Transverse colon (tissue), 4 donors: ENCODE measurements around the gene LRP5. TPM values are rescaled to one million over a fixed set of nuclear protein-coding genes. Genes with fewer than 3 reads are reported as not detected.

ENCODE experiments used
- DNase-seq: peaks from one replicate; pipeline ENCODE4 v3.0.0-alpha.2; 2019
- H3K27ac ChIP-seq, 4 donors: fragments of 200-600 bp; sonication (generic); 2 replicates each; pipeline ENCODE4 v1.5.1; 2016 to 2018; ENCODE audit warnings: inconsistent platforms in 4 of 4
- H3K27me3 ChIP-seq: fragments of 200-600 bp; sonication (generic); 2 replicates; pipeline ENCODE4 v1.5.1; 2017; ENCODE audit warnings: inconsistent platforms
- H3K36me3 ChIP-seq, 4 donors: fragments of 200-600 bp; sonication (generic); 2 replicates each; pipeline ENCODE4 v1.5.1; 2017 to 2019; ENCODE audit warnings: inconsistent platforms in 4 of 4
- H3K4me1 ChIP-seq, 4 donors: fragments of 200-600 bp; sonication (generic); 2 replicates each; pipeline ENCODE4 v1.5.1; 2017 to 2020; ENCODE audit warnings: inconsistent platforms in 4 of 4
- H3K4me3 ChIP-seq, 4 donors: fragments of 200-600 bp; sonication (generic); 1 replicate in 1 of 4; 2 replicates in 3 of 4; pipeline versions ENCODE4 v1.5.1 to v1.6.1; 2017 to 2019; ENCODE audit warnings: inconsistent platforms in 4 of 4
- H3K9me3 ChIP-seq, 2 donors: fragments of 200-600 bp; sonication (generic); 2 replicates each; pipeline ENCODE4 v1.5.1; 2017 to 2019; ENCODE audit warnings: inconsistent platforms in 2 of 2
- EP300 ChIP-seq: sonication (generic); formaldehyde crosslinking; IDR thresholded peaks from one replicate; pipeline ENCODE4 v1.6.1; 2017; ENCODE audit warnings: antibody characterized with exemption, low read depth
- POLR2A ChIP-seq: fragments of 450-650 bp; IDR thresholded peaks from one replicate; pipeline ENCODE4 v1.6.1; 2016; ENCODE audit warnings: antibody characterized with exemption, mild to moderate bottlenecking, moderate library complexity
- POLR2AphosphoS5 ChIP-seq, 3 donors: sonication (generic); formaldehyde crosslinking; IDR thresholded peaks; one replicate each; pipeline ENCODE4 v1.6.1; 2016; ENCODE audit warnings: antibody characterized with exemption in 3 of 3
- WGBS, 2 donors: methylation state at CpG; one replicate each; pipeline ENCODE4 v1.1.5; 2018; ENCODE audit warnings: low coverage in 1 of 2; 5-methylcytosine and 5-hydroxymethylcytosine counted together
- in situ Hi-C, 4 donors: fragments of 200-750 bp; cut with MboI; loops; one replicate each; pipeline versions ENCODE4 v1.15.0 to v1.15.1; 2017; ENCODE audit warnings: low sequenced_read_pairs in 3 of 4, low pct_ligation_motif_present in 1 of 4, low pct_unique_long_range_greater_than_20kb in 1 of 4
- intact Hi-C: fragments of 100-400 bp; cut with DNase I; formaldehyde crosslinking; loops from one replicate; pipeline ENCODE4 v1.15.1; 2023; ENCODE audit warnings: low total_unique reads
- total RNA-seq, 4 donors: library from RNA; depleted of rRNA; stranded (reverse); fragments of >200 nt; gene quantifications; one replicate each; pipeline ENCODE4 v1.1.0, GENCODE V29; 2016
- TF ChIP-seq, protein P1 (sequence below), 5 experiments: fragments of 200-600 bp in 3 of 5; fragments of 450-650 bp in 2 of 5; sonication (generic) in 3 of 5; IDR thresholded peaks; 1 replicate in 2 of 5; 2 replicates in 3 of 5; pipeline ENCODE4 v1.5.1; 2016 to 2017; ENCODE audit warnings: antibody characterized with exemption in 5 of 5, inconsistent platforms in 3 of 5, mild to moderate bottlenecking in 2 of 5, moderate library complexity in 1 of 5

The LRP5 gene
- total RNA-seq, 4 donors from 2014 or later: 72.6 to 138 (median 82.3) TPM

DNA sequence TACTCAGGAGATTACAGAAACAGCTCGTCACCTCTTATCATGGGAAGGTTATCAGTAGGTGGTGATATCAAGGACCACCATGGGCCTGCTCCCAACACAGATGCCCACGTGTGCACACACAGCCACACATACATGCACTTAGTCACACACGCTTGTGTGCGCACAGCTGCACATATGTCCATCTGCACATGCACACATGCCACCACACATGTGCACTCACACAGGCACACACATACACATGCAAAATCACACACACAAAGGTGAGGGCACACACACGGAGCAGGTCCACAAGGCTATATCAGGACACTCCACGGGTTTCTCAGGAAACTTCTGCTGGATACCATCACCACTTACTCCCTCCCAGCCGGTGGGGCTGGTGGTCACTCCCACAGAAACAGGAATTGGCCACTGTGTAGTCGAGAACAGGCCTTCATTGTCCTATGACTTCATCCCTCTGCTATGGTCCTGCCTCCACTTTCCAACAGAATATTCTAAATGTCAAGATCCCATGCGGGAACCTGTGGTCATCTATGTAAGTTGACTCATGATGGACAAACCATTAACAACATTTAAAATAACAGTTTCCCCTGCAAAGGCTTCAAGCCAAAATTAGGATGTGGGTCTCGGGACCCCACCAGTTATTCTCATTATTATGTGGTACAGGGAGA is 42.8 kb upstream of the LRP5 start:
- Histone ChIP-seq H3K27me3 (no peaks in the 10 kb centered on the region), H3K27ac (peak overlapping the region; percentile 95 to 98 (median 98)), H3K4me3 (no peak overlapping the region), H3K36me3 (peaks cover 0 to 22% (median 8%) of the 10 kb centered on the region in 4 donors), H3K9me3 (no peaks in the 10 kb centered on the region), H3K4me1 (peaks cover 10 to 45% (median 24%) of the 10 kb centered on the region in 4 donors)
- intact Hi-C loops (no loop called here), in situ Hi-C loops (loop anchor here in 1 of 4 donors (25.0 kb wide), 1 partner anchor 118 kb away; no protein-coding TSS in a partner anchor)
- 51 to 80% methylated on average over 2 to 10 of the region's 10 CpGs for WGBS, 2 donors
- no peak for DNase-seq
- TF ChIP-seq EP300 (no peak), POLR2AphosphoS5 (IDR thresholded peaks at IDR 0.05) (peak in 1 of 3 donors; percentile 11)

DNA sequence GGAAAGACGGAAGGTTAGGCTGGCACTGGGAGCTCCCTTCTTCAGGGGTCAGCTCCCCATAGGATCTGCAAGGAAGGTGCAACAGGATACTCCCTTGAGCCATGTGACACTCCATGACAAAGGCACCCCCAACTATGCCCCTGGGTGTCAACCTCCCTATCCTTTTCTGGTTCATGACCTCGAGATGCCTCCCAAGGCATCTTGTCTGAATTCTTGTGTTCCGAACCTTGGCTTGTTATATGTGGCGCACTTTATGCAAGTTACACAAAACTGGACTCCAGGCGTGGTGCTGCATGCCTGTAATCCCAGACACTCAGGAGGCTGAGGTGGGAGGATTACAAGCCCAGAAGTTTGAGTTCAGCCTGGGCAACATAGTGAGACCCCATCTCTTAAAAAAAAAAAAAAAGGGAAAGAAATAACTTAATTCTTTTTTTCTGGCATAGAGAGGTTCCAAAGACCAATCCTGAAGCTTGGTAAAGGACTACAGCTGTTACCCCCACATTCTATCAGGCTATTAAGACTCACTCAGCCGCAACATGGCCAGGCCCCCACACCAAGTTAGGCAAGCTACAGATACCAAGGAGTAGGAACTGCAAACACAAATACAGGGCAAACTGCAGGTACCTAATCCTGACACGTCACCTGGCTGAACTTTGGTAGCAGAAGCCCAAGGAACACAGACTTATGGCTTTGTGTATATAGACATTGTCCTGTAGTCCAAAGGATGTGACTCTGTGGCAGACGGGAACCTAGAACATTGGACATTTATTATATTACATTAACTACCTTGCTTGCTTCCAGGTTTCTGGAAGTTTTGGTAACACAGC is 42.0 kb upstream of the LRP5 start:
- TF ChIP-seq POLR2AphosphoS5 (IDR thresholded peaks at IDR 0.05) (peak in 2 of 3 donors; percentile 55 to 61), EP300 (no peak), POLR2A (peak; percentile 43)
- H3K4me1 ChIP-seq: peaks cover 10 to 45% (median 24%) of the 10 kb centered on the region in 4 donors
- H3K9me3 ChIP-seq: no peaks in the 10 kb centered on the region
- peak overlapping the region in 3 of 4 donors; percentile 56 to 80 (median 75) for H3K4me3 ChIP-seq
- in situ Hi-C loops (loop anchor here in 1 of 4 donors (25.0 kb wide), 1 partner anchor 117 kb away; no protein-coding TSS in a partner anchor), intact Hi-C loops (no loop called here)
- DNase-seq: peak; percentile 61
- WGBS, 2 donors: 71 to 73% methylated on average over 4 to 8 of the region's 8 CpGs
- H3K36me3 ChIP-seq: peaks cover 0 to 16% (median 8%) of the 10 kb centered on the region in 4 donors
- H3K27ac ChIP-seq: peak overlapping the region; percentile 95 to 98 (median 98)
- no peaks in the 10 kb centered on the region for H3K27me3 ChIP-seq

DNA sequence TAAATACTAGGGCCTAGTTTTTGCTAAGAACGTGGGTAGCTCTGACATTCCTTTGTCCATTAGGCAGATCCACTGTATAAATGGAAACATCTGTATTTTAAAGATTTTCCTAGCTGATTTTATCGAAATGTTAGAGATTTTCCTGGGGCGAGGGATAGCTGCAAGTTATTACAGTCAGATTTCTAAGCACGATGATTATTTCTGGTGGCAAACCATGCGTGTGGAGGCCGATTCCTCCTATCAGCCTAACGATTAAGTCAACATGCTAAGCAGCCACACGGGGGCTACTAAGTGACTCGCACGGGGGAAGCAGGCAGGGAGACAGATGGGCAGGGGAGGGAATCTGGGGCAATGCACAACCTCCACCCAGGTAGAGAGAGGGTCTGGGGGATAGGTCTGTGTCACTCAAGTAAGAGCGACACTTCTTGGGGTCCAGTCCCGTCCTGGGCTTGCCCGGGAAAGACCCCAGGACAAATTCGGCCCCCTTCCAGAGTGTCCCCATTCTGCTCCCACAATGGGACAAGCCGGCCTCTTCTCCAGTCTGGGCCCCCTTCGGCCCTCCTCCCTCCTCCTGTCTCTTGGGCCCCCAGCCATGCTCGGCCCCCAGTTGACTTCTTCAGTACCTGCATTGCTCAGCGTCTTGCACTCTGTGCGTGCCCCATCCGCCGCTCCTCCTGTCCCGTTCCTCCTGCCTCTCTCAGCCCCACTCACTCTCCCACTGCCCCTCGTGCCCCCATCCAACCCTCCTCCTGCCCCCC is 41.2 kb upstream of the LRP5 start:
- TF ChIP-seq, protein P1, sequence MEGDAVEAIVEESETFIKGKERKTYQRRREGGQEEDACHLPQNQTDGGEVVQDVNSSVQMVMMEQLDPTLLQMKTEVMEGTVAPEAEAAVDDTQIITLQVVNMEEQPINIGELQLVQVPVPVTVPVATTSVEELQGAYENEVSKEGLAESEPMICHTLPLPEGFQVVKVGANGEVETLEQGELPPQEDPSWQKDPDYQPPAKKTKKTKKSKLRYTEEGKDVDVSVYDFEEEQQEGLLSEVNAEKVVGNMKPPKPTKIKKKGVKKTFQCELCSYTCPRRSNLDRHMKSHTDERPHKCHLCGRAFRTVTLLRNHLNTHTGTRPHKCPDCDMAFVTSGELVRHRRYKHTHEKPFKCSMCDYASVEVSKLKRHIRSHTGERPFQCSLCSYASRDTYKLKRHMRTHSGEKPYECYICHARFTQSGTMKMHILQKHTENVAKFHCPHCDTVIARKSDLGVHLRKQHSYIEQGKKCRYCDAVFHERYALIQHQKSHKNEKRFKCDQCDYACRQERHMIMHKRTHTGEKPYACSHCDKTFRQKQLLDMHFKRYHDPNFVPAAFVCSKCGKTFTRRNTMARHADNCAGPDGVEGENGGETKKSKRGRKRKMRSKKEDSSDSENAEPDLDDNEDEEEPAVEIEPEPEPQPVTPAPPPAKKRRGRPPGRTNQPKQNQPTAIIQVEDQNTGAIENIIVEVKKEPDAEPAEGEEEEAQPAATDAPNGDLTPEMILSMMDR (IDR thresholded peaks at IDR 0.05): peak; percentile 31 to 68 (median 49)
- TF ChIP-seq POLR2A (no peak), POLR2AphosphoS5 (IDR thresholded peaks at IDR 0.05) (no peak), EP300 (no peak)
- peak; percentile 68 for DNase-seq
- H3K4me1 ChIP-seq: peaks cover 10 to 40% (median 24%) of the 10 kb centered on the region in 4 donors
- 3 to 10% methylated on average over 2 to 23 of the region's 23 CpGs for WGBS, 2 donors
- H3K27me3 ChIP-seq: no peaks in the 10 kb centered on the region
- intact Hi-C loops: no loop called here
- peaks cover 0 to 16% (median 8%) of the 10 kb centered on the region in 4 donors for H3K36me3 ChIP-seq
- H3K4me3 ChIP-seq: peak overlapping the region; percentile 56 to 80 (median 66)
- H3K27ac ChIP-seq: peak overlapping the region; percentile 95 to 98 (median 98)
- H3K9me3 ChIP-seq: no peaks in the 10 kb centered on the region
- in situ Hi-C loops: loop anchor here in 1 of 4 donors (25.0 kb wide), 1 partner anchor 116 kb away; no protein-coding TSS in a partner anchor

DNA sequence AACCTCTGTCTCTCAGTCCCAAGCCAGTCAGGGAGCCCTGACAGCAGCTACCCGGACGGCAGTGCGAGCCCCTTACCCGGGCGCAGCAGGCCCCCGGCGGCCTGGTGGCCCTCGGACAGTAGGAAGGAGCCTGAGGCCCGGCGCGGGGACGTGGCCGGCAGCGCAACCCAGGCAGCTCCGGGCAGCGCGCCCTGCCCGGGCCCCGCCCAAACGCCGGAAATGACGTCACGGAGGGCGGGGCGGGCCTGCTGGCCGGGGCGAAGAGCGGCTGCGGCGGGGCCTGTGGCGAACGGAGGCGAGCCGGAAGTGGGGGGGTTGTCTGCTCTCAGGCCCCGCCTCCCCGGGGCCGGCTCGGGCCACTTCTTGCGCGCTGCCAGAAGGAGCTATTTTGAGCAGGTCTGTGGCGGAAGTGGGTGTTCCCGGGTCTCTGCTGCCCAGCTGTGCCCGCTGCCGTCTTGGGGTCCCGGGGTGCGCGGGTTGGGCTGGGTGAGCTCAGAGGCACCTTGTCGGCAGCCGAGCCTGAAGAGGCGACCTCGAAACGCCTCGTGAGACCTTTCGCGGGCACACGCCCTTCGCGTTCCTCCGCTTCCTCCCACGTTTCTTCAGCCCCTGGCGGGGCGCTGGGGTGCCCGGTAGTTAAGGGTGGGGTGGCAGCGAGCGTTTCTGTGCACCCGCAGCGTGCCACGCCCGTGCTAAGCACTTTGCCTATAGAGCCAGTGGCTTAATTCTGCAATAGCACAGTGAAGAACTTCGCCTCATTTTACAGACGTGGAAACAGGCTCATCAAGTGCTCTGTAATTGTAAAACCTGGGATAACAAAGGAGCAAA is 40.4 kb upstream of the LRP5 start, which contains the start of gene C11orf24:
C11orf24 (minus strand) TSS at position 193 of the 828 bp plus-strand sequence. CDS start 8,206 bp downstream, outside the sequence.
- 0% methylated on average over 40 of the region's 71 CpGs; no CpG with 5 or more reads in 1 of the 2 donors for WGBS, 2 donors

More for the DNA sequence above, 40.4 kb upstream of the LRP5 start, which contains the start of gene C11orf24:
- intact Hi-C loops: no loop called here
- H3K4me1 ChIP-seq: peaks cover 10 to 36% (median 24%) of the 10 kb centered on the region in 4 donors
- peak within 1 kb of the TSS; percentile 56 to 80 (median 70) for H3K4me3 ChIP-seq
- peak; percentile 81 to 95 (median 93) for TF ChIP-seq POLR2AphosphoS5 (IDR thresholded peaks at IDR 0.05)
- TF ChIP-seq EP300: peak; percentile 3
- peak; percentile 92 for TF ChIP-seq POLR2A
- TF ChIP-seq, protein P1 (IDR thresholded peaks at IDR 0.05): peak in 2 of 5 experiments; percentile 37 to 40
- no peaks in the 10 kb centered on the region for H3K27me3 ChIP-seq
- H3K27ac ChIP-seq: peak within 1 kb of the TSS; percentile 95 to 98 (median 98)
- no peaks in the 10 kb centered on the region for H3K9me3 ChIP-seq
- peak; percentile 96 for DNase-seq
- in situ Hi-C loops: loop anchor here in 1 of 4 donors (25.0 kb wide), 1 partner anchor 115 kb away; no protein-coding TSS in a partner anchor
- peaks cover 0 to 10% (median 5%) of the 10 kb centered on the region in 4 donors for H3K36me3 ChIP-seq
